CD14-positive monocyte (primary cell): ENCODE data around the gene SHQ1. TPM values are rescaled to one million over a fixed set of nuclear protein-coding genes. Genes with fewer than 3 reads are reported as not detected.

ENCODE experiments used
- DNase-seq, 3 donors: peaks; one replicate each; pipeline ENCODE4 v3.0.0-alpha.2; 2011 to 2022
- H2AFZ ChIP-seq: 2 replicates; pipeline ENCODE4 v1.6.0; 2012; ENCODE audit warnings: mild to moderate bottlenecking, low read depth, low read length, inconsistent platforms; ENCODE audit not compliant: insufficient read depth, poor library complexity, severe bottlenecking
- H3K27ac ChIP-seq, 2 donors: 1 replicate in 1 of 2; 2 replicates in 1 of 2; pipeline ENCODE4 v1.5.1; 2012 to 2013; ENCODE audit warnings: low read length in 2 of 2, control low read depth in 1 of 2, inconsistent platforms in 1 of 2, low read depth in 1 of 2, mild to moderate bottlenecking in 1 of 2
- H3K27me3 ChIP-seq, 2 donors: one replicate each; pipeline versions ENCODE4 v1.6.0 to v1.6.1; 2011 to 2013; ENCODE audit warnings: low read length in 2 of 2; ENCODE audit not compliant: control insufficient read depth in 2 of 2, insufficient read depth in 2 of 2
- H3K36me3 ChIP-seq, 2 donors: replicated peaks in 1 of 2; 1 replicate in 1 of 2; 2 replicates in 1 of 2; pipeline versions ENCODE4 v1.5.1 to v1.6.1; 2012 to 2013; ENCODE audit warnings: low read length in 2 of 2, control low read depth in 1 of 2, inconsistent platforms in 1 of 2, mild to moderate bottlenecking in 1 of 2; ENCODE audit not compliant: insufficient read depth in 2 of 2, control insufficient read depth in 1 of 2
- H3K4me1 ChIP-seq, 2 donors: 1 replicate in 1 of 2; 2 replicates in 1 of 2; pipeline versions ENCODE4 v1.5.1 to v1.6.1; 2012 to 2013; ENCODE audit warnings: low read length in 2 of 2, control low read depth in 1 of 2, inconsistent platforms in 1 of 2, mild to moderate bottlenecking in 1 of 2, moderate library complexity in 1 of 2; ENCODE audit not compliant: insufficient read depth in 2 of 2, control insufficient read depth in 1 of 2
- H3K4me2 ChIP-seq: replicated peaks from 2 replicates; pipeline ENCODE3; 2012; ENCODE audit warnings: low read length, moderate library complexity, mild to moderate bottlenecking; ENCODE audit not compliant: poor library complexity, severe bottlenecking; ENCODE audit errors: extremely low read depth
- H3K4me3 ChIP-seq, 3 experiments: fragments of 200-600 bp in 1 of 3; sonication (generic) in 1 of 3; replicated peaks in 1 of 3; 1 replicate in 2 of 3; 2 replicates in 1 of 3; pipeline ENCODE4 v1.5.1; 2011 to 2013; ENCODE audit warnings: low read length in 3 of 3, mild to moderate bottlenecking in 3 of 3, control low read depth in 2 of 3, low read depth in 2 of 3, inconsistent platforms in 1 of 3, moderate library complexity in 1 of 3
- H3K79me2 ChIP-seq: 2 replicates; pipeline ENCODE4 v1.6.0; 2012; ENCODE audit warnings: mild to moderate bottlenecking, control low read depth, inconsistent platforms, low read length, moderate library complexity; ENCODE audit not compliant: insufficient read depth
- H3K9ac ChIP-seq: 2 replicates; pipeline ENCODE4 v1.6.0; 2017; ENCODE audit warnings: low read length, mild to moderate bottlenecking; ENCODE audit not compliant: insufficient read depth, poor library complexity, severe bottlenecking
- H3K9me3 ChIP-seq, 2 donors: replicated peaks in 1 of 2; 1 replicate in 1 of 2; 2 replicates in 1 of 2; pipeline versions ENCODE4 v1.5.1 to v1.6.1; 2012 to 2013; ENCODE audit warnings: low read length in 2 of 2, control low read depth in 1 of 2; ENCODE audit not compliant: control insufficient read depth in 1 of 2, insufficient read depth in 1 of 2
- H4K20me1 ChIP-seq: 2 replicates; pipeline ENCODE4 v1.6.0; 2012; ENCODE audit warnings: mild to moderate bottlenecking, low read length, control low read depth, moderate library complexity; ENCODE audit not compliant: insufficient read depth
- H3K27ac Mint-ChIP-seq, 7 donors: one replicate each; pipeline ENCODE4 v1.8.0; 2020; ENCODE audit warnings: mild to moderate bottlenecking in 7 of 7, mixed read lengths in 7 of 7, moderate library complexity in 6 of 7, inconsistent platforms in 2 of 7
- H3K27me3 Mint-ChIP-seq, 3 donors: one replicate each; pipeline ENCODE4 v1.8.0; 2021 to 2022; ENCODE audit warnings: low read depth in 3 of 3, mild to moderate bottlenecking in 3 of 3, mixed read lengths in 3 of 3, moderate library complexity in 3 of 3, inconsistent platforms in 1 of 3
- H3K36me3 Mint-ChIP-seq, 2 donors: one replicate each; pipeline ENCODE4 v1.8.0; 2020; ENCODE audit warnings: mixed read lengths in 2 of 2, inconsistent platforms in 1 of 2, mild to moderate bottlenecking in 1 of 2
- H3K4me1 Mint-ChIP-seq: one replicate; pipeline ENCODE4 v1.8.0; 2020; ENCODE audit warnings: mild to moderate bottlenecking, mixed read lengths
- H3K4me3 Mint-ChIP-seq, 2 donors: one replicate each; pipeline ENCODE4 v1.8.0; 2020; ENCODE audit warnings: mild to moderate bottlenecking in 2 of 2, mixed read lengths in 2 of 2, moderate library complexity in 1 of 2
- H3K9me3 Mint-ChIP-seq, 7 donors: one replicate each; pipeline ENCODE4 v1.8.0; 2020 to 2022; ENCODE audit warnings: mixed read lengths in 7 of 7, mild to moderate bottlenecking in 6 of 7, moderate library complexity in 6 of 7, inconsistent platforms in 2 of 7
- CTCF ChIP-seq: fragments of 200-600 bp; IDR thresholded peaks from one replicate; pipeline ENCODE4 v1.8.0; 2022; ENCODE audit warnings: antibody characterized with exemption, mild to moderate bottlenecking
- WGBS: methylation state at CpG from one replicate; pipeline ENCODE4 v1.1.5; 2013; ENCODE audit warnings: missing lambda C conversion rate; ENCODE audit not compliant: insufficient coverage; 5-methylcytosine and 5-hydroxymethylcytosine counted together
- intact Hi-C, 2 donors: fragments of 100-400 bp; cut with micrococcal nuclease; formaldehyde crosslinking; loops; one replicate each; pipeline versions ENCODE4 v1.15.0 to v1.15.1; 2023
- polyA plus RNA-seq, 3 donors: library from polyadenylated mRNA; depleted of rRNA in 1 of 3; unstranded in 2 of 3; stranded (reverse) in 1 of 3; fragments of 300-500 nt in 2 of 3; fragments of >200 nt in 1 of 3; fragmentation: Illumina TruSeq in 2 of 3; gene quantifications; 1 replicate in 2 of 3; 2 replicates in 1 of 3; pipeline ENCODE4 v1.2.3, GENCODE V29; 2012 to 2021

SHQ1 gene
- polyA plus RNA-seq, 3 donors: 3.5 to 31.6 (median 8.2) TPM

DNA sequence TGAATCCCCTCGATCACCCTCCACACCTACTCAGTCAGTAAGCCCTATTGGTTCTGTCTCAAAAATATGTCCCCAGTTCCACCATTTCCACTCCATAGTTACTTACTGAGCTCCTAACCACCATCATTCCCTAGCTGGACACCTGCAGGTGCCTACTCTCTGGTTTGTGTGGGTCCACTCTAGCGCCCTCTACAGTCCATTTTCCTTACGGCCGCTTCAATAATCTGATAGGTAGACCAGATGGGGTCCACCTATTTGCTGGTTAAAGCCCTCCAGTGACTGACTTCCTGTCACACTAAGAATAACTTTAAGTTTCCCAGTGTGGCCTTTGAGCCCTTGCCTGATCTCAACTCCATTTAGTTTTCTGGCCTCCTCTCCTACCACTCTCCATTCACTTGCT is 44.6 kb upstream of the SHQ1 start:
- Histone ChIP-seq H3K27me3 (peaks cover 14 to 27% of the 10 kb centered on the region in 2 donors), H3K4me2 (no peak overlapping the region), H4K20me1 (no peaks in the 10 kb centered on the region), H3K36me3 (no peaks in the 10 kb centered on the region), H3K79me2 (no peaks in the 10 kb centered on the region), H3K4me1 (peaks cover 17 to 29% of the 10 kb centered on the region in 2 donors), H3K27ac (no peak overlapping the region), H3K9me3 (no peaks in the 10 kb centered on the region), H2AFZ (no peak overlapping the region), H3K9ac (no peak overlapping the region), H3K4me3 (no peak overlapping the region)
- no peak overlapping the region for H3K27ac Mint-ChIP-seq
- peaks cover 35% of the 10 kb centered on the region for H3K4me1 Mint-ChIP-seq
- peaks cover 18 to 30% (median 22%) of the 10 kb centered on the region in 3 donors for H3K27me3 Mint-ChIP-seq
- no peaks in the 10 kb centered on the region for H3K36me3 Mint-ChIP-seq
- TF ChIP-seq CTCF: peak; percentile 8
- DNase-seq: no peak
- WGBS: 67% methylated on average over 4 of the region's 4 CpGs
- no peak overlapping the region for H3K4me3 Mint-ChIP-seq
- intact Hi-C loops: no loop called here
- H3K9me3 Mint-ChIP-seq: peaks cover 0 to 2% (median 0%) of the 10 kb centered on the region in 7 donors

DNA sequence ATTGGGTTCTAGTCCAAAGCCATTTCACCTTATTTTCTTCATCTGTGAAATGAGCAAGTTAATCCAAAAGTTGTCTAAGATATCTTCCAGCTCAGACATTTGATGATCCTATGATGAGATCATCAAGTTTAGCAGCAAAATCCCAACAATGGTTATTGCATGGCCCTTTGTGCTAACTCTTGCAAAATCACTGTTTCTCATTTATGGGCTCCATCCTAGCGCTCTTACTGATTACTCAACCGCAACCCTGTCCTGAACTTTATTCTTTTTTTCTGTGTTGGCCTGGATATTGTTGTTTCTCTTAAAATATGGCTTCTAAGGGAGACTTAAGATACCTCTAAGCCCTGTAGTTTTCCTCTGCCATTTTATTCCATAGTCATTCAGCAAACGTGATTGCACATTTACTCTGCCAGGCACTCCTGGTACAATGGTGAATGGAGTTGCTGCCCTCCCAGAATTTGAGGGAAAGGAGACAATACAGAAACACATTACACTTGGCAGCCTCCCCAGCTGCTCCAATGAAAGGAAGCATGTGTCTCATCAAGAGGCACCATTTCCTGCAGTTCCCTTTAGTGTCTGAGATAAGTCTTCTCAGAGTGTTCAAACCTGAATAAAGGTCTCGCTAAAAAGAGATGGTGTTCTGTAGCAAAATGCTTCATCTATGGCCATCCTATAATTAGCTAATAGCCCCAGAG is 44.0 kb upstream of the SHQ1 start:
- Histone ChIP-seq H3K27me3 (peaks cover 19 to 34% of the 10 kb centered on the region in 2 donors), H3K9ac (no peak overlapping the region)
- peaks cover 0 to 6% (median 2%) of the 10 kb centered on the region in 7 donors for H3K9me3 Mint-ChIP-seq

More for the DNA sequence above, 44.0 kb upstream of the SHQ1 start:
- H3K27ac ChIP-seq: no peak overlapping the region
- no peak overlapping the region for H3K4me3 ChIP-seq
- Mint-ChIP-seq H3K27ac (no peak overlapping the region), H3K36me3 (peaks cover 0 to 5% of the 10 kb centered on the region in 2 donors), H3K4me3 (no peak overlapping the region), H3K27me3 (peaks cover 24 to 36% (median 29%) of the 10 kb centered on the region in 3 donors), H3K4me1 (peaks cover 40% of the 10 kb centered on the region)
- no peak for TF ChIP-seq CTCF
- peak; percentile 19 to 55 (median 51) for DNase-seq
- H2AFZ ChIP-seq: no peak overlapping the region
- WGBS: no CpG with 5 or more reads among the region's 4 CpGs
- H4K20me1 ChIP-seq: no peaks in the 10 kb centered on the region
- H3K36me3 ChIP-seq: no peaks in the 10 kb centered on the region
- no peak overlapping the region for H3K4me2 ChIP-seq
- peaks cover 22 to 34% of the 10 kb centered on the region in 2 donors for H3K4me1 ChIP-seq
- H3K9me3 ChIP-seq: peaks cover 0 to 4% of the 10 kb centered on the region in 2 donors
- intact Hi-C loops: no loop called here
- no peaks in the 10 kb centered on the region for H3K79me2 ChIP-seq
